ENCODE results near the gene ZSWIM3.

ZSWIM3 gene

DNA sequence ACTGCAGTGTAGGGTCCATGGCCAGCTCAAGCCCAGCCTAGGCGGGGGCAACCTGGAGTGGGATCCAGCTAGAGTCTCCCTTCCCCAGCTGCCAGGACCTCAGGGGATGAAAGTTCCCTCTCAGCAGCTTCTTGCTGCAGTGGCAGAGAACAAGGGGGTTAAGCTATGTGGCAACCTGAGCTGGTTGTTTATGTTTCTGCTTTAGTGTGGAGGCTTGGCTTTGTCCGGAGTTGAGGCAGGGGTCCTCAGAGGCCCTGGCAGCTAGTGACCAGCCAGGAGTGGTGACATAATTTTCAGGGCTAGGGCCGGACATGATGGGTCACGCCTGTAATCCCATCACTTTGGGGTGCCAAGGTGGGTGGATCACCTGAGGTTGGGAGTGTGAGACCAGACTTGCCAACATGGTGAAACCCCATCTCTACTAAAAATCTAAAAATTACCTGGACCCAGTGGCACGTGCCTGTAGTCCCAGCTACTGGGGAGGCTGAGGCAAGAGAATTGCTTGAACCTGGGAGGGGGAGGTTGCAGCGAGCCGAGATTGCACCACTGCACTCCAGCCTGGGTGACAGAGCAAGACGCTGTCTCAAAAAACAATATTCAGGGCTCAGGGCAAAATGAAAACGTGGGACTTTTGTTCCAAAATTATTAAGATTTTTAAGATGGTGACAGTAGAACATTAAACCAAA, 68.5 kb downstream of the ZSWIM3 start:
- Histone ChIP-seq H3K27me3 (ENCODE audit: insufficient read depth, low read length, poor library complexity, severe bottlenecking) (no peaks in the 10 kb centered on the region), H4K20me1 (ENCODE audit: insufficient read depth, low read length, poor library complexity, severe bottlenecking) (no peaks in the 10 kb centered on the region), H3K9me2 (replicated peaks; ENCODE audit: low read depth, low read length) (no peaks in the 10 kb centered on the region), H2AFZ (ENCODE audit: low read length) (no peak overlapping the region), H3K79me2 (ENCODE audit: insufficient read depth, low read length) (no peaks in the 10 kb centered on the region), H3K9me3 (ENCODE audit: insufficient read depth, low read depth, low read length) (no peaks in the 10 kb centered on the region), H3K4me1 (ENCODE audit: insufficient read depth, low read length, poor library complexity, severe bottlenecking) (no peaks in the 10 kb centered on the region), H3K36me3 (ENCODE audit: insufficient read depth, low read length) (no peaks in the 10 kb centered on the region), H3K4me3 (ENCODE audit: low read length, poor library complexity, severe bottlenecking) (no peak overlapping the region), H3F3A (ENCODE audit: low read depth) (no peaks in the 10 kb centered on the region), H3K4me2 (ENCODE audit: low read depth, low read length, poor library complexity, severe bottlenecking) (no peak overlapping the region), H3K9ac (ENCODE audit: low read depth, low read length, poor library complexity, severe bottlenecking) (no peak overlapping the region)
- TF ChIP-seq, protein P1, sequence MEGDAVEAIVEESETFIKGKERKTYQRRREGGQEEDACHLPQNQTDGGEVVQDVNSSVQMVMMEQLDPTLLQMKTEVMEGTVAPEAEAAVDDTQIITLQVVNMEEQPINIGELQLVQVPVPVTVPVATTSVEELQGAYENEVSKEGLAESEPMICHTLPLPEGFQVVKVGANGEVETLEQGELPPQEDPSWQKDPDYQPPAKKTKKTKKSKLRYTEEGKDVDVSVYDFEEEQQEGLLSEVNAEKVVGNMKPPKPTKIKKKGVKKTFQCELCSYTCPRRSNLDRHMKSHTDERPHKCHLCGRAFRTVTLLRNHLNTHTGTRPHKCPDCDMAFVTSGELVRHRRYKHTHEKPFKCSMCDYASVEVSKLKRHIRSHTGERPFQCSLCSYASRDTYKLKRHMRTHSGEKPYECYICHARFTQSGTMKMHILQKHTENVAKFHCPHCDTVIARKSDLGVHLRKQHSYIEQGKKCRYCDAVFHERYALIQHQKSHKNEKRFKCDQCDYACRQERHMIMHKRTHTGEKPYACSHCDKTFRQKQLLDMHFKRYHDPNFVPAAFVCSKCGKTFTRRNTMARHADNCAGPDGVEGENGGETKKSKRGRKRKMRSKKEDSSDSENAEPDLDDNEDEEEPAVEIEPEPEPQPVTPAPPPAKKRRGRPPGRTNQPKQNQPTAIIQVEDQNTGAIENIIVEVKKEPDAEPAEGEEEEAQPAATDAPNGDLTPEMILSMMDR (conservative IDR thresholded peaks at IDR 0.05; ENCODE audit: low read length): no peak
- TF ChIP-seq EZH2phosphoT487 (IDR thresholded peaks at IDR 0.05; ENCODE audit: borderline replicate concordance): no peak

DNA sequence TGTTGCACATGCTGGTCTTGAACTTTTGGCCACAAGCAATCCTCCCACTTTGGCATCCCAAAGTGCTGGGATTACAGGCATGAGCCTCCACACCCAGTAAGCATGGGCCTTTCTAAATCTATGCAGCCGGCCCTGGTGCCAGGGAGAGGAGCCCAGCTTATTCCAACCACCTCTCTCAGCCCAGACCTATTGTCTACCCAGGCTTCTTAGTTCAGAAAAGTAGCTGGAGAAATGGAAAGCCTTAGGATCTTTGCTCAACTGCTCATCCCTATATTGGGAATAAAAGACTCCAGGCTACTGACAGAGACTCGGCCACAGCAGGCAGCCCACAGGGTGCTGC, 69.3 kb downstream of the ZSWIM3 start:
- Histone ChIP-seq H3K4me3 (ENCODE audit: low read length, poor library complexity, severe bottlenecking) (no peak overlapping the region), H3K4me1 (ENCODE audit: insufficient read depth, low read length, poor library complexity, severe bottlenecking) (no peaks in the 10 kb centered on the region), H3K9ac (ENCODE audit: low read depth, low read length, poor library complexity, severe bottlenecking) (no peak overlapping the region), H4K20me1 (ENCODE audit: insufficient read depth, low read length, poor library complexity, severe bottlenecking) (no peaks in the 10 kb centered on the region), H3K9me2 (replicated peaks; ENCODE audit: low read depth, low read length) (no peaks in the 10 kb centered on the region), H3K79me2 (ENCODE audit: insufficient read depth, low read length) (no peaks in the 10 kb centered on the region), H3K9me3 (ENCODE audit: insufficient read depth, low read depth, low read length) (no peaks in the 10 kb centered on the region), H3K36me3 (ENCODE audit: insufficient read depth, low read length) (no peaks in the 10 kb centered on the region), H2AFZ (ENCODE audit: low read length) (no peak overlapping the region), H3K4me2 (ENCODE audit: low read depth, low read length, poor library complexity, severe bottlenecking) (no peak overlapping the region), H3K27me3 (ENCODE audit: insufficient read depth, low read length, poor library complexity, severe bottlenecking) (no peaks in the 10 kb centered on the region), H3F3A (ENCODE audit: low read depth) (no peaks in the 10 kb centered on the region)
- TF ChIP-seq, protein P1 (conservative IDR thresholded peaks at IDR 0.05; ENCODE audit: low read length): no peak
- TF ChIP-seq EZH2phosphoT487 (IDR thresholded peaks at IDR 0.05; ENCODE audit: borderline replicate concordance): no peak

DNA sequence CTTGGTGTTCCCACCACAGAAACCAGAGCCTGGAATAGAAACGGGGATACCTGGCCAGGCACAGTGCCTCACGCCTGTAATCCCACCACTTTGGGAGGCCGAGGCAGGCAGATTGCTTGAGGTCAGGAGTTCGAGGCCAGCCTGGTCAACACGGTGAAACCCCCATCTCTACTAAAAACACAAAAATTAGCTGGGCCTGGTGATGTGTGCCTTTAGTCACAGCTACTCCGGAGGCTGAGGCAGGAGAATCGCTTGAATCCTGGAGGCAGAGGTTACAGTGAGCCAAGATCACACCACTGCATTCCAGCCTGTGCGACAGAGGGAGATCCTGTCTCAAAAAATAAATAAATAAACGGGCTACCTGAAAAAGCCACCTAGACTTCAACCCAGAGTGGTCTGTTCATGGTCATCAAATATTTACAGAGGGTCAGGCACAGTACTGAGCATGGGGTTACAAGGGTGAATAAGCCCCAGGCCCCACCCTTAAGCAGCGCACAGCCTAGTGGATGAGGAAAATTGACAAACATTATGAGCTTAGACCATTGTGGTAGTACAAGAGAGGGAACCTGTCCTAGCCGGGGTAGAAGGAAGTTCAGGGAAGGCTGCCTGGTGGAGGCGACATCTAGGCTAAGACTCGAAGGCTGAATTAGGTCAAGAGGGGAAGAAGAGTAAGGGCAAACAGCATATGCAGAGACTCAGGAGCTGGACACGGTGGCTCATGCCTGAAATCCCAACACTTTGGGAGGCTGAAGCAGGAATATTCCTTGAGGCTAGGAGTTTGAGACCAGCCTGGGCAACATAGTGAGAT, 69.9 kb downstream of the ZSWIM3 start:
- no peaks in the 10 kb centered on the region for H4K20me1 ChIP-seq (ENCODE audit: insufficient read depth, low read length, poor library complexity, severe bottlenecking)
- no peaks in the 10 kb centered on the region for H3K4me1 ChIP-seq (ENCODE audit: insufficient read depth, low read length, poor library complexity, severe bottlenecking)
- TF ChIP-seq, protein P1 (conservative IDR thresholded peaks at IDR 0.05; ENCODE audit: low read length): no peak
- no peaks in the 10 kb centered on the region for H3F3A ChIP-seq (ENCODE audit: low read depth)
- H3K36me3 ChIP-seq (ENCODE audit: insufficient read depth, low read length): no peaks in the 10 kb centered on the region
- no peaks in the 10 kb centered on the region for H3K27me3 ChIP-seq (ENCODE audit: insufficient read depth, low read length, poor library complexity, severe bottlenecking)
- no peak overlapping the region for H3K4me3 ChIP-seq (ENCODE audit: low read length, poor library complexity, severe bottlenecking)
- H3K9me3 ChIP-seq (ENCODE audit: insufficient read depth, low read depth, low read length): no peaks in the 10 kb centered on the region
- H3K79me2 ChIP-seq (ENCODE audit: insufficient read depth, low read length): peaks cover 3% of the 10 kb centered on the region; the same call in 1 of the 2 replicates
- H2AFZ ChIP-seq (ENCODE audit: low read length): no peak overlapping the region
- H3K9me2 ChIP-seq (replicated peaks; ENCODE audit: low read depth, low read length): no peaks in the 10 kb centered on the region
- H3K9ac ChIP-seq (ENCODE audit: low read depth, low read length, poor library complexity, severe bottlenecking): no peak overlapping the region
- H3K4me2 ChIP-seq (ENCODE audit: low read depth, low read length, poor library complexity, severe bottlenecking): no peak overlapping the region
